Ovary (tissue), 9 donors: ENCODE measurements around the gene ACTG1. TPM values are rescaled to one million over a fixed set of nuclear protein-coding genes. Genes with fewer than 3 reads are reported as not detected.

Experiments
- DNase-seq, 5 donors: peaks; one replicate each; pipeline ENCODE4 v3.0.0-alpha.2; 2019 to 2020
- H3K27ac ChIP-seq, 2 donors: fragments of 200-600 bp; one replicate each; pipeline versions ENCODE4 v1.5.1 to v1.8.0; 2019 to 2022
- H3K27me3 ChIP-seq: fragments of 200-600 bp; one replicate; pipeline ENCODE4 v1.8.0; 2022
- H3K36me3 ChIP-seq: fragments of 200-600 bp; sonication (generic); one replicate; pipeline ENCODE4 v1.5.1; 2019
- H3K4me1 ChIP-seq: one replicate; pipeline ENCODE4 v1.8.1; 2013; ENCODE audit warnings: mild to moderate bottlenecking, moderate library complexity; ENCODE audit not compliant: insufficient read depth
- H3K4me3 ChIP-seq: fragments of 200-600 bp; sonication (generic); one replicate; pipeline ENCODE4 v1.5.1; 2017
- H3K9me3 ChIP-seq, 2 donors: fragments of 200-600 bp in 1 of 2; sonication (generic) in 1 of 2; one replicate each; pipeline versions ENCODE4 v1.5.1 to v1.8.1; 2013 to 2019; ENCODE audit warnings: mild to moderate bottlenecking in 1 of 2, moderate library complexity in 1 of 2
- CTCF ChIP-seq, 3 donors: fragments of 450-650 bp in 2 of 3; fragments of 200-600 bp in 1 of 3; IDR thresholded peaks; one replicate each; pipeline versions ENCODE4 v1.5.1 to v1.8.0; 2016 to 2022; ENCODE audit warnings: antibody characterized with exemption in 3 of 3, mild to moderate bottlenecking in 1 of 3
- EP300 ChIP-seq: sonication (generic); formaldehyde crosslinking; IDR thresholded peaks from one replicate; pipeline ENCODE4 v1.6.1; 2017; ENCODE audit warnings: antibody characterized with exemption
- POLR2A ChIP-seq: fragments of 450-650 bp; IDR thresholded peaks from one replicate; pipeline ENCODE4 v1.6.1; 2017; ENCODE audit warnings: antibody characterized with exemption, mild to moderate bottlenecking, moderate library complexity
- WGBS, 3 donors: extraction: QIAGEN DNeasy Blood & Tissue Kit in 1 of 3; methylation state at CpG; one replicate each; pipeline versions ENCODE4 v1.1.5 to v1.1.7; 2013 to 2017; 5-methylcytosine and 5-hydroxymethylcytosine counted together
- intact Hi-C, 4 donors: fragments of 100-400 bp; cut with DNase I; formaldehyde crosslinking; loops; one replicate each; pipeline versions ENCODE4 v1.11.0 to v1.15.1; 2022 to 2023
- polyA plus RNA-seq, 2 donors: library from polyadenylated mRNA; stranded (reverse); fragments of 200-250 nt in 1 of 2; fragments of 350-450 nt in 1 of 2; fragmentation: Illumina TruSeq in 1 of 2; extraction: RNeasy Lipid Tissue Mini Kit (QIAGEN cat#74804) in 1 of 2; gene quantifications; one replicate each; pipeline ENCODE4 v1.2.3, GENCODE V29; 2013 to 2014
- total RNA-seq, 7 donors: library from RNA; depleted of rRNA in 2 of 7; stranded (reverse); fragments of >200 nt in 2 of 7; fragmentation: NEBNext Ultra II Directional in 3 of 7; extraction: Animal tissue kit (Norgen Biotek cat#: 25700) in 3 of 7; gene quantifications; one replicate each; pipeline versions ENCODE4 v1.1.0 to v1.2.4, GENCODE V29; 2016 to 2023
- donor health status: DM: no; HTN: no; CAD: no; lungs with moderate emphysema.
- donor health status: DM: no; HTN: no; CAD: no.
- donor health status: Bipolar disorder and iron deficiency.
- donor health status: DM: yes; HTN: yes; CAD: no.
- donor health status: DM: no; HTN: no; CAD: no.
- donor health status: DM: yes; HTN: yes; CAD: no.

The ACTG1 gene
- total and polyA plus RNA-seq, 9 donors = 1,825 to 5,681 (median 3,955) TPM

- DNase-seq = peak; percentile 84 to 93 (median 89)
- H3K27me3 ChIP-seq = no peaks in the 10 kb centered on the region
- H3K4me3 ChIP-seq = peak overlapping the region; percentile 37
- no peak overlapping the region for H3K27ac ChIP-seq
- WGBS, 3 donors = 3 to 5% (median 4%) methylated on average over 47 to 60 of the region's 60 CpGs
- no peaks in the 10 kb centered on the region for H3K9me3 ChIP-seq
- no peaks in the 10 kb centered on the region for H3K36me3 ChIP-seq
- intact Hi-C loops = loop anchor here (2.0 to 10.0 kb wide), 8 partner anchors 60 to 232 kb away; no protein-coding TSS in a partner anchor
- H3K4me1 ChIP-seq = peaks cover 10% of the 10 kb centered on the region
- TF ChIP-seq POLR2A (peak; percentile 19), CTCF (IDR thresholded peaks at IDR 0.05) (peak; percentile 99 to 100 (median 100)), EP300 (no peak)
Measured at GRCh38 chr17:81484195-81484979, 28.2 kb downstream of the ACTG1 start.

GRCh38 chr17:81483862-81484194 lies 28.8 kb downstream of the ACTG1 start:
- H3K27me3 ChIP-seq = no peaks in the 10 kb centered on the region
- H3K4me3 ChIP-seq = peak overlapping the region; percentile 37
- DNase-seq = no peak
- H3K27ac ChIP-seq = no peak overlapping the region
- 12 to 20% (median 13%) methylated on average over 25 to 32 of the region's 32 CpGs for WGBS, 3 donors
- H3K9me3 ChIP-seq = no peaks in the 10 kb centered on the region
- H3K4me1 ChIP-seq = peaks cover 10% of the 10 kb centered on the region
- intact Hi-C loops = loop anchor here (2.0 to 10.0 kb wide), 8 partner anchors 59 to 231 kb away; no protein-coding TSS in a partner anchor
- H3K36me3 ChIP-seq = no peaks in the 10 kb centered on the region
- TF ChIP-seq POLR2A (no peak), EP300 (no peak), CTCF (IDR thresholded peaks at IDR 0.05) (no peak)

GRCh38 chr17:81483085-81483861 lies 29.3 kb downstream of the ACTG1 start:
- no peak overlapping the region for H3K27ac ChIP-seq
- H3K27me3 ChIP-seq = no peaks in the 10 kb centered on the region
- no peaks in the 10 kb centered on the region for H3K9me3 ChIP-seq
- intact Hi-C loops = loop anchor here (2.0 to 10.0 kb wide), 7 partner anchors 58 to 228 kb away; no protein-coding TSS in a partner anchor
- DNase-seq = peak in 1 of 5 donors; percentile 44
- H3K36me3 ChIP-seq = no peaks in the 10 kb centered on the region
- H3K4me3 ChIP-seq = no peak overlapping the region
- H3K4me1 ChIP-seq = peaks cover 10% of the 10 kb centered on the region
- 70 to 78% (median 74%) methylated on average over 25 to 29 of the region's 29 CpGs for WGBS, 3 donors
- TF ChIP-seq CTCF (IDR thresholded peaks at IDR 0.05) = no peak
- TF ChIP-seq POLR2A = no peak
- TF ChIP-seq EP300 = no peak

- peak in 1 of 5 donors; percentile 37 for DNase-seq
Measured at GRCh38 chr17:81482673-81483072, 29.9 kb downstream of the ACTG1 start.

More at GRCh38 chr17:81482673-81483072, 29.9 kb downstream of the ACTG1 start:
- Histone ChIP-seq H3K27me3 (no peaks in the 10 kb centered on the region), H3K9me3 (no peaks in the 10 kb centered on the region), H3K27ac (no peak overlapping the region), H3K4me1 (peaks cover 10% of the 10 kb centered on the region), H3K36me3 (no peaks in the 10 kb centered on the region), H3K4me3 (no peak overlapping the region)
- TF ChIP-seq EP300 (no peak), POLR2A (no peak), CTCF (IDR thresholded peaks at IDR 0.05) (no peak)
- intact Hi-C loops = loop anchor here (2.0 to 10.0 kb wide), 7 partner anchors 58 to 228 kb away; no protein-coding TSS in a partner anchor
- 80 to 86% (median 84%) methylated on average over 11 of the region's 11 CpGs for WGBS, 3 donors
